Measurements from ENCODE around the gene NLRP10.

- TF ChIP-seq CTCF (IDR thresholded peaks at IDR 0.05) (no peak), POLR2A (IDR thresholded peaks at IDR 0.05) (no peak)
Observed at GRCh38 chr11:7955191-7955590, 10.1 kb downstream of the NLRP10 start.
